Skeletal muscle tissue (tissue), 4 donors: Measurements from ENCODE around the gene TMEM41B. TPM values are rescaled to one million over a fixed set of nuclear protein-coding genes. Genes with fewer than 3 reads are reported as not detected.

Experiments
- H3K27ac ChIP-seq: one replicate; pipeline ENCODE4 v1.7.0; 2013; ENCODE audit warnings: mild to moderate bottlenecking, low read depth, low read length, inconsistent platforms
- H3K27me3 ChIP-seq, 3 donors: one replicate each; pipeline ENCODE4 v1.7.0; 2013; ENCODE audit warnings: low read length in 3 of 3; ENCODE audit not compliant: control insufficient read depth in 3 of 3, insufficient read depth in 3 of 3
- H3K36me3 ChIP-seq, 3 donors: one replicate each; pipeline ENCODE4 v1.7.0; 2013; ENCODE audit warnings: low read length in 3 of 3; ENCODE audit not compliant: control insufficient read depth in 3 of 3, insufficient read depth in 3 of 3
- H3K4me1 ChIP-seq, 3 donors: one replicate each; pipeline ENCODE4 v1.7.0; 2013; ENCODE audit warnings: low read length in 3 of 3, mild to moderate bottlenecking in 3 of 3; ENCODE audit not compliant: control insufficient read depth in 3 of 3, insufficient read depth in 3 of 3
- H3K4me3 ChIP-seq, 3 donors: one replicate each; pipeline ENCODE4 v1.7.0; 2013; ENCODE audit warnings: low read length in 3 of 3
- H3K9ac ChIP-seq, 3 donors: one replicate each; pipeline ENCODE4 v1.7.0; 2013; ENCODE audit warnings: low read length in 3 of 3, mild to moderate bottlenecking in 3 of 3, moderate library complexity in 2 of 3, low read depth in 1 of 3
- H3K9me3 ChIP-seq, 3 donors: one replicate each; pipeline ENCODE4 v1.7.0; 2013; ENCODE audit warnings: low read length in 3 of 3; ENCODE audit not compliant: control insufficient read depth in 3 of 3
- total RNA-seq: library from RNA; depleted of rRNA; stranded (reverse); fragments of >200 nt; gene quantifications from one replicate; pipeline ENCODE4 v1.2.3, GENCODE V29; 2014
- donor health status: Osteomylitis.

The TMEM41B gene
- total RNA-seq, 1 donor from 2014 or later, result 23.0 TPM

- no peak overlapping the region for H3K4me3 ChIP-seq
- H3K9ac ChIP-seq, result no peak overlapping the region
- no peak overlapping the region for H3K27ac ChIP-seq
Measured at GRCh38 chr11:9310485-9311090, 3.8 kb downstream of the TMEM41B start.

DNA sequence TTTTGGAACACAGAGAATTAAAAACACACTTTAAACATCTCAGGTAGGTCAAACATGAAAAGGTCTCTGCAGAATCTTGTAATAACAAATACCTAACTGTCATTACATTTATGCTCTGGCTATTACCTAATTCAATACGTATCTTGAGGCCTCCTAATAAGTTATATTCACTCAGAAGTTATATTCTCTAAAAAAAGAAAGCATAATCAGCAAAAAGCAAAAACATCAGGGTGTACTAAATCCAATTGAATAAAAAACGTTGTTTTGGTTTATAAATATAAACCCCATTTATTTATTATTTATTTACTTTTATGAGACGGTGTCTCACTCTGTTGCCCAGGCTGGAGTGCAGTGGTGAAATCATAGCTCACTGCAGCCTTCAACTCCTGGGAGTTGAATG, 10.2 kb downstream of the TMEM41B start:
- no peaks in the 10 kb centered on the region for H3K9me3 ChIP-seq

More at GRCh38 chr11:9310485-9311090, 3.8 kb downstream of the TMEM41B start:
- Histone ChIP-seq H3K36me3 (no peaks in the 10 kb centered on the region), H3K9me3 (no peaks in the 10 kb centered on the region), H3K27me3 (no peaks in the 10 kb centered on the region), H3K4me1 (peaks cover 9 to 18% (median 13%) of the 10 kb centered on the region in 3 donors)

DNA sequence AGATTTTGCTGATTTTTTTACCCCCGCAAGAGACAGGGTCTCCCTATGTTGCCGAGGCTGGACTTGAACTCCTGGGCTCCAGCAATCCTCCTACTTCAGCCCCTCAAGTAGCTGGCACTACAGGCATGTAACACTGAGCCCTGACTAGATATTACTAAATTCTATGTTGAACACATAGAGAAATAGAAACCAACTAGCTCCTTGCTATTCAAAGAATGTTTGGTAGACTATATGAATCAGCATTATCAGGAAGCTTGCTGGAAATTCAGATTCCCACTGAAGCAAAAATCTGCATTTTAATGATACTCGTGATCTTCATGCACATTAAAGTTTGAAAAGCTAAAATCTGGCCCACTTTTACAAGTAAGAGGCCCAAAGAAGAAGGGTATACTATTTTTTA, 11.9 kb downstream of the TMEM41B start:
- H3K27me3 ChIP-seq, result no peaks in the 10 kb centered on the region

More for the DNA sequence above, 10.2 kb downstream of the TMEM41B start:
- Histone ChIP-seq H3K9ac (no peak overlapping the region), H3K4me3 (no peak overlapping the region), H3K4me1 (no peaks in the 10 kb centered on the region), H3K36me3 (peaks cover 0 to 2% (median 0%) of the 10 kb centered on the region in 3 donors), H3K27me3 (no peaks in the 10 kb centered on the region), H3K27ac (no peak overlapping the region)

GRCh38 chr11:9301720-9302119, 12.7 kb downstream of the TMEM41B start:
- H3K4me3 ChIP-seq, result no peak overlapping the region
- H3K27ac ChIP-seq, result no peak overlapping the region
- H3K9ac ChIP-seq, result no peak overlapping the region
- no peaks in the 10 kb centered on the region for H3K4me1 ChIP-seq
- H3K27me3 ChIP-seq, result no peaks in the 10 kb centered on the region
- peaks cover 0 to 4% (median 2%) of the 10 kb centered on the region in 3 donors for H3K36me3 ChIP-seq
- no peaks in the 10 kb centered on the region for H3K9me3 ChIP-seq

More for the DNA sequence above, 11.9 kb downstream of the TMEM41B start:
- Histone ChIP-seq H3K4me1 (no peaks in the 10 kb centered on the region), H3K36me3 (peaks cover 0 to 2% (median under 1%) of the 10 kb centered on the region in 3 donors), H3K27ac (no peak overlapping the region), H3K4me3 (no peak overlapping the region), H3K9me3 (no peaks in the 10 kb centered on the region), H3K9ac (no peak overlapping the region)

DNA sequence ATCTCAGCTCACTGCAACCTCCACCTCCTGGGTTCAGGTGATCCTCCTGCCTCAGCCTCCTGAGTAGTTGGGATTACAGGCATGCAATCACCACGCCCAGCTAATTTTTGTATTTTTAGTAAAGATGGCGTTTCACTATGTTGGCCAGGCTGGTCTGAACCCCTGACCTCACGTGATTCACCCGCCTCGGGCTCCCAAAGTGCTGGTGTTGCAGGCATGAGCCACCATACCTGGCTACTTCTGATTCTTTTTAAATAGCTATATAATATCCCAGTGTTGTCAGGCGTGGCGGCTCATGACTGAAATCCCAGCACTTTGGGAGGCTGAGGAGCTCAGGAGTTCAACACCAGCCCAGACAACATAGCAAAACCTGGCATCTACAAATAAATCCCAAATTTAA, 20.7 kb downstream of the TMEM41B start:
- Histone ChIP-seq H3K27me3 (no peaks in the 10 kb centered on the region), H3K4me3 (no peak overlapping the region), H3K9ac (no peak overlapping the region), H3K4me1 (no peaks in the 10 kb centered on the region), H3K27ac (no peak overlapping the region), H3K36me3 (peaks cover 0 to 12% (median 0%) of the 10 kb centered on the region in 3 donors), H3K9me3 (no peaks in the 10 kb centered on the region)

DNA sequence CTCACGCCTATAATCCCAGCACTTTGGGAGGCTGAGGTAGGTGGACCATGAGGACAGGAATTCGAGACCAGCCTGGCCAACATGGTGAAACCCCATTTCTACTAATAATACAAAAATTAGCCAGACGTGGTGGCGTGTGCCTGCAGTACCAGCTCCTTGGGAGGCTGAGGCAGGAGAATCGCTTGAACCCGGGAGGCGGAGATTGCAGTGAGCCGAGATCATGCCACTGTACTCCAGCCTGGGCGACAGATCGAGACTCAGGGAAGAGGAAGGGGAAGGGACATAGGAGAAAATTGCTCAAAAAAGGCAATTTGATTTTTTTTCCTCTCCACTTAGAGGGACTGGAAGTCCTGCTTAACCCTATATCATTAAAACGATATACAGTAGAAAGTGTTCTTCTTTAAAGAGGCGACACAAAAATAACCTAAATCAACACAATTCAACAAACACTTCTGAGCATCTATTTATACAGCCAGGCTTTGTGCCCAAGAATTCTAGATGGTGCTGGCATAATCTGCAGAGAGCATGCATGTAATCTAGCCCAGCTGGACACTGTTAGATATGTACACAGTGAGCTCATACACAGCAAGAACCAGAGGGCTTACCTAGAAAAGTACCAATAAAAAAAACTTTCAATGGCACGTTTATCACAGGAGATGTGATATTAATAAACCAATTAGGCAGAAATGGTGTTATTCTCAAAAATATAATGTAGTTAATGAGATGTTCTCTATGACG, 28.4 kb downstream of the TMEM41B start:
- no peak overlapping the region for H3K27ac ChIP-seq
- H3K4me3 ChIP-seq, result no peak overlapping the region
- H3K36me3 ChIP-seq, result peaks cover 0 to 7% (median 2%) of the 10 kb centered on the region in 3 donors
- no peaks in the 10 kb centered on the region for H3K9me3 ChIP-seq
- H3K4me1 ChIP-seq, result no peaks in the 10 kb centered on the region
- H3K27me3 ChIP-seq, result no peaks in the 10 kb centered on the region
- no peak overlapping the region for H3K9ac ChIP-seq

DNA sequence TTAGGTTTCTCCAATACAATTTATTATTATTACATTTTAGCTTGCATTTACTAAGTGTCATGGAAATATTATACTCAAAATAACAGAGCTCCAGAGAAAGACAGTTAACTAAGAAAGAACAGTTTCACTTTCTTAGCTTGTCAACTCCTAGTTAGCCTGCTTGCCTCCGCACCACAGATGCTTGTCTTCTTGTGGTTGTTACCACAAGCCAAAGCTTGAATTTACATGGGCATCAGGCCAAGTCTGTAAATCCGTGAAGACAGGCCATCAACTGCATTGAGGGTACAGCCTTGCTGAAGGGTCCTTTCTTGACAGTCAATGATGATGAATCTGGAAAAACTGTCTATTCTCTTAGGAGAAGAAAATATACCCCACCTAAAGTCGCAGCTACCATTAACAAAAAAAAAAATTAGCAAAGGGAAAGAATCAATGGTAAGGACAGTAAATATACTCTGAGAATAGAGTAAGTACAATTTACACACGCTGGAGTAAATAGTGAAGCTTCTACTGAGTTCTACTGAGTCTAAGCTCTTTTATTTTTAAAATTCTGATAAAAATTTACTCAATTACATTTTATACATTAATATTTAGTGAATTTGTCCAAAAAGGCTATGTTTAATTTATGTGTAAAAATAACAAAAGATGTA, 33.6 kb downstream of the TMEM41B start:
- H3K9me3 ChIP-seq, result no peaks in the 10 kb centered on the region
- no peaks in the 10 kb centered on the region for H3K4me1 ChIP-seq
- H3K9ac ChIP-seq, result no peak overlapping the region
- H3K36me3 ChIP-seq, result peaks cover 0 to 8% (median 7%) of the 10 kb centered on the region in 3 donors
- H3K27ac ChIP-seq, result no peak overlapping the region
- no peaks in the 10 kb centered on the region for H3K27me3 ChIP-seq
- H3K4me3 ChIP-seq, result no peak overlapping the region

DNA sequence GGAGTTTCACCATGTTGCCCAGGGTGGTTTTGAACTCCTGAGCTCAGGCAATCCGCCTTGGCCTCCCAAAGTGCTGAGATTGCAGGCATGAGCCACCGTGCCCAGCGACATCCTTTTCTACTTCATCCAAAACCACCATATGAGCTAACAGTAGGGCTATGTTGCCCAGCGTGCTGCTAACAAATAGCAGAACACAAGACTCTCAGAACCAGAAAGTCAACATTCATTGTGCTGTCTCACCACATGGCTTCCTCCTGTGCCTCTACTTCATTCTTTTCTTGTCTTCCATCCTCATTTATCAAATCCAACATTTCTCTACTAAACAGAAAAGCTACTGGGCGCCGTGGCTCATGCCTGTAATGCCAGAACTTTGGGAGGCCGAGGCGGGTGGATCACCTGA, 37.2 kb downstream of the TMEM41B start:
- Histone ChIP-seq H3K9me3 (no peaks in the 10 kb centered on the region), H3K4me1 (peaks cover 3 to 7% (median 6%) of the 10 kb centered on the region in 3 donors), H3K4me3 (no peak overlapping the region), H3K27ac (no peak overlapping the region), H3K9ac (no peak overlapping the region), H3K36me3 (peaks cover 0 to 8% (median 5%) of the 10 kb centered on the region in 3 donors), H3K27me3 (no peaks in the 10 kb centered on the region)

GRCh38 chr11:9276571-9276970, 37.8 kb downstream of the TMEM41B start:
- Histone ChIP-seq H3K9me3 (no peaks in the 10 kb centered on the region), H3K27me3 (no peaks in the 10 kb centered on the region), H3K9ac (no peak overlapping the region), H3K27ac (no peak overlapping the region), H3K4me1 (peaks cover 3 to 7% (median 6%) of the 10 kb centered on the region in 3 donors), H3K36me3 (peaks cover 0 to 8% (median 5%) of the 10 kb centered on the region in 3 donors), H3K4me3 (no peak overlapping the region)
